Measurements from ENCODE around the gene PSMD14.

PSMD14 gene

GRCh38 chr2:161418275-161418714, 110.1 kb downstream of the PSMD14 start:
- H3K4me3 ChIP-seq (ENCODE audit: low read depth, low read length) = no peak overlapping the region
- no peak for DNase-seq (ENCODE audit: low read depth)
- no peak for TF ChIP-seq CTCF (IDR thresholded peaks at IDR 0.05; ENCODE audit: low read depth, low read length, missing control alignments)
- in situ Hi-C loops (cut with HindIII; ENCODE audit: low sequenced_read_pairs) = no loop called here

GRCh38 chr2:161418715-161419637, 110.8 kb downstream of the PSMD14 start:
- DNase-seq (ENCODE audit: low read depth) = no peak
- peak overlapping the region; percentile 7 for H3K4me3 ChIP-seq (ENCODE audit: low read depth, low read length)
- in situ Hi-C loops (cut with HindIII; ENCODE audit: low sequenced_read_pairs) = no loop called here
- TF ChIP-seq CTCF (IDR thresholded peaks at IDR 0.05; ENCODE audit: low read depth, low read length, missing control alignments) = no peak

- no peak for DNase-seq (ENCODE audit: low read depth)
- in situ Hi-C loops (cut with HindIII; ENCODE audit: low sequenced_read_pairs) = no loop called here
- TF ChIP-seq CTCF (IDR thresholded peaks at IDR 0.05; ENCODE audit: low read depth, low read length, missing control alignments) = no peak
- H3K4me3 ChIP-seq (ENCODE audit: low read depth, low read length) = no peak overlapping the region
These were observed 111.5 kb downstream of the PSMD14 start for GRCh38 chr2:161419638-161420190.

- DNase-seq (ENCODE audit: low read depth) = no peak
- in situ Hi-C loops (cut with HindIII; ENCODE audit: low sequenced_read_pairs) = no loop called here
- TF ChIP-seq CTCF (IDR thresholded peaks at IDR 0.05; ENCODE audit: low read depth, low read length, missing control alignments) = no peak
- H3K4me3 ChIP-seq (ENCODE audit: low read depth, low read length) = no peak overlapping the region
These were observed 112.3 kb downstream of the PSMD14 start for GRCh38 chr2:161420406-161421074.

- in situ Hi-C loops (cut with HindIII; ENCODE audit: low sequenced_read_pairs) = no loop called here
- DNase-seq (ENCODE audit: low read depth) = no peak
- no peak for TF ChIP-seq CTCF (IDR thresholded peaks at IDR 0.05; ENCODE audit: low read depth, low read length, missing control alignments)
- no peak overlapping the region for H3K4me3 ChIP-seq (ENCODE audit: low read depth, low read length)
These were observed 113.5 kb downstream of the PSMD14 start for GRCh38 chr2:161421686-161422085.

- no peak for TF ChIP-seq CTCF (IDR thresholded peaks at IDR 0.05; ENCODE audit: low read depth, low read length, missing control alignments)
- DNase-seq (ENCODE audit: low read depth) = no peak
- H3K4me3 ChIP-seq (ENCODE audit: low read depth, low read length) = no peak overlapping the region
- in situ Hi-C loops (cut with HindIII; ENCODE audit: low sequenced_read_pairs) = no loop called here
These were observed 114.7 kb downstream of the PSMD14 start for GRCh38 chr2:161422816-161423403.
